K562 (cell line): ENCODE measurements around the gene ITSN1. TPM values are rescaled to one million over a fixed set of nuclear protein-coding genes. Genes with fewer than 3 reads are reported as not detected.

Experiments
- BRF1 ChIP-seq: IDR thresholded peaks from 3 replicates; pipeline ENCODE4 v1.6.1; 2011; ENCODE audit warnings: borderline replicate concordance, mild to moderate bottlenecking; ENCODE audit not compliant: insufficient read length; ENCODE audit errors: extremely low read depth
- CBFB ChIP-seq: sonication (generic); formaldehyde crosslinking; IDR thresholded peaks from 2 replicates; pipeline ENCODE4 v1.4.0; 2020; ENCODE audit warnings: mild to moderate bottlenecking, missing genetic modification reagents
- CEBPG ChIP-seq, 3 experiments: fragments of 200-800 bp in 1 of 3; sonication (Bioruptor generic) in 1 of 3; sonication (generic) in 1 of 3; formaldehyde crosslinking in 1 of 3; IDR thresholded peaks in 2 of 3; conservative IDR thresholded peaks in 1 of 3; 2 replicates each; pipeline versions ENCODE4 v1.6.1 to v1.8.0; 2016 to 2022; ENCODE audit warnings: missing compliant biosample characterization in 2 of 3, missing genetic modification characterization in 2 of 3, mild to moderate bottlenecking in 1 of 3, missing genetic modification reagents in 1 of 3
- ELF4 ChIP-seq: fragments of 450-650 bp; formaldehyde crosslinking; IDR thresholded peaks from 2 replicates; pipeline ENCODE4 v1.4.0; 2022; ENCODE audit warnings: missing genetic modification characterization
- HMGN3 ChIP-seq: IDR thresholded peaks from 2 replicates; pipeline ENCODE4 v1.6.1; 2011; ENCODE audit warnings: borderline replicate concordance, low read depth, mild to moderate bottlenecking, mixed read lengths, low read length; ENCODE audit not compliant: insufficient read length; ENCODE audit errors: extremely low read depth
- ID3 ChIP-seq, 2 experiments: fragments of 250-450 bp in 1 of 2; fragments of 450-650 bp in 1 of 2; sonication (Bioruptor Pico) in 1 of 2; IDR thresholded peaks; 2 replicates each; pipeline versions ENCODE4 v1.6.1 to v1.8.0; 2016 to 2021; ENCODE audit warnings: mild to moderate bottlenecking in 2 of 2, moderate library complexity in 2 of 2, missing compliant biosample characterization in 1 of 2, missing genetic modification characterization in 1 of 2
- ILK ChIP-seq: fragments of 450-650 bp; IDR thresholded peaks from 2 replicates; pipeline ENCODE4 v1.6.1; 2016; ENCODE audit warnings: missing genetic modification characterization, low read depth, mild to moderate bottlenecking, missing compliant biosample characterization, moderate library complexity, borderline replicate concordance
- IRF1 ChIP-seq: sonication (generic); formaldehyde crosslinking; IDR thresholded peaks from 2 replicates; pipeline ENCODE4 v1.8.0; 2022; ENCODE audit warnings: missing genetic modification reagents, mild to moderate bottlenecking, borderline replicate concordance
- IRF2 ChIP-seq: sonication (generic); formaldehyde crosslinking; IDR thresholded peaks from 2 replicates; pipeline ENCODE4 v1.8.1; 2022; ENCODE audit warnings: mild to moderate bottlenecking, missing genetic modification reagents
- KDM4B ChIP-seq, 2 experiments: fragments of 450-650 bp in 1 of 2; sonication (generic) in 1 of 2; IDR thresholded peaks; 2 replicates each; pipeline ENCODE4 v1.6.1; 2016 to 2017; ENCODE audit warnings: borderline replicate concordance in 2 of 2, antibody characterized with exemption in 1 of 2, low read depth in 1 of 2, mild to moderate bottlenecking in 1 of 2
- MAFG ChIP-seq: fragments of 450-650 bp; conservative IDR thresholded peaks from 2 replicates; pipeline ENCODE4 v1.6.1; 2016; ENCODE audit warnings: missing genetic modification characterization, missing compliant biosample characterization
- MCM2 ChIP-seq: fragments of 450-650 bp; IDR thresholded peaks from 2 replicates; pipeline ENCODE4 v1.6.1; 2017; ENCODE audit warnings: low read depth, mild to moderate bottlenecking
- NFE2 ChIP-seq: IDR thresholded peaks from 2 replicates; pipeline ENCODE4 v1.6.1; 2014; ENCODE audit warnings: antibody characterized with exemption, low read depth
- NFIC ChIP-seq: fragments of 450-650 bp; IDR thresholded peaks from 2 replicates; pipeline ENCODE4 v1.6.1; 2017; ENCODE audit warnings: mild to moderate bottlenecking, inconsistent platforms
- PRMT5 ChIP-seq: sonication (generic); formaldehyde crosslinking; IDR thresholded peaks from 2 replicates; pipeline ENCODE4 v1.5.0; 2020; ENCODE audit warnings: missing genetic modification reagents
- RCOR1 ChIP-seq, 2 experiments: IDR thresholded peaks; 2 replicates each; pipeline ENCODE4 v1.6.1; 2012; ENCODE audit warnings: low read depth in 2 of 2, low read length in 2 of 2, borderline replicate concordance in 1 of 2, improper control_type of control experiment in 1 of 2
- SIX5 ChIP-seq, 2 experiments: IDR thresholded peaks; 2 replicates each; pipeline ENCODE4 v1.6.1; 2011; ENCODE audit warnings: low read length in 2 of 2, borderline replicate concordance in 1 of 2, low read depth in 1 of 2, mild to moderate bottlenecking in 1 of 2, moderate library complexity in 1 of 2; ENCODE audit not compliant: insufficient read depth in 1 of 2
- SMARCA5 ChIP-seq: fragments of 450-650 bp; IDR thresholded peaks from 2 replicates; pipeline ENCODE4 v1.6.1; 2016
- SMARCB1 ChIP-seq: IDR thresholded peaks from 2 replicates; pipeline ENCODE4 v1.6.1; 2011; ENCODE audit warnings: improper control_type of control experiment, low read depth; ENCODE audit not compliant: insufficient read length
- STAT6 ChIP-seq: sonication (generic); formaldehyde crosslinking; IDR thresholded peaks from 2 replicates; pipeline ENCODE4 v1.8.1; 2023; ENCODE audit warnings: mild to moderate bottlenecking, missing genetic modification reagents
- U2AF2 ChIP-seq: fragments of 200-400 bp; formaldehyde crosslinking; optimal IDR thresholded peaks from 2 replicates; pipeline ENCODE3; 2017; ENCODE audit warnings: low read depth, mild to moderate bottlenecking, low read length
- ZBTB8A ChIP-seq: fragments of 450-650 bp; IDR thresholded peaks from 2 replicates; pipeline ENCODE4 v1.6.1; 2018; ENCODE audit warnings: mild to moderate bottlenecking, moderate library complexity; ENCODE audit not compliant: partially characterized antibody
- ZNF316 ChIP-seq: fragments of 450-650 bp; IDR thresholded peaks from 2 replicates; pipeline ENCODE4 v1.6.1; 2016
- ZNF75A ChIP-seq: fragments of 450-650 bp; formaldehyde crosslinking; IDR thresholded peaks from 2 replicates; pipeline ENCODE4 v1.4.0; 2020; ENCODE audit warnings: mild to moderate bottlenecking
- polyA plus RNA-seq, 8 experiments: library from polyadenylated mRNA; depleted of rRNA in 4 of 8; stranded (reverse) in 5 of 8; unstranded in 3 of 8; fragments of >200 nt; fragmentation: Nextera tagmentation in 2 of 8; fragmentation: Illumina TruSeq in 1 of 8; extraction: Ambion mirVana in 2 of 8; extraction: Trizol in 1 of 8; gene quantifications; 2 replicates each; pipeline versions ENCODE4 v1.2.1 to v1.2.3, GENCODE V29; 2011 to 2014; ENCODE audit warnings: inconsistent platforms in 1 of 8, missing spikeins in 1 of 8
- total RNA-seq, 7 experiments: library from RNA; depleted of rRNA in 6 of 7; stranded (reverse); fragments of >200 nt in 6 of 7; fragmentation: Illumina TruSeq in 2 of 7; extraction: Trizol in 2 of 7; gene quantifications; 2 replicates each; pipeline versions ENCODE4 v1.2.1 to v1.2.3, GENCODE V29; 2011 to 2021; ENCODE audit warnings: low replicate concordance in 1 of 7

Gene ITSN1
- total and polyA plus RNA-seq, 9 of the 15 experiments (the other 6 are each of a cell fraction or from before 2014, with no cell fraction given) = 1.1 to 12.6 (median 4.8) TPM

GRCh38 chr21:33761441-33762036 lies 119.2 kb downstream of the ITSN1 start (continued):
- TF ChIP-seq IRF1 (no peak), ID3 (CRISPR knock-in tag; IDR thresholded peaks at IDR 0.05) (no peak), ID3 (tag; IDR thresholded peaks at IDR 0.05) (no peak), PRMT5 (no peak), ZNF316 (peak; percentile 100), HMGN3 (no peak), SMARCB1 (no peak), BRF1 (no peak), RCOR1 (IDR thresholded peaks at IDR 0.05; ENCODE audit: borderline replicate concordance in 1 of 2, low read depth in 2 of 2, low read length in 2 of 2) (0 out of 4 replicates have a peak, but pooled peaks of 1 of the 2 experiments have one; percentile 35), ELF4 (CRISPR knock-in tag) (no peak), U2AF2 (no peak), CBFB (CRISPR knock-in tag) (no peak), ILK (tag) (no peak), CEBPG (CRISPR knock-in tag; IDR thresholded peaks at IDR 0.05) (no peak), CEBPG (tag; conservative IDR thresholded peaks at IDR 0.05 in 1 of 2, IDR thresholded peaks at IDR 0.05 in 1 of 2) (no peak), NFE2 (peak; percentile 100), ZBTB8A (no peak), SMARCA5 (no peak), KDM4B (IDR thresholded peaks at IDR 0.05; ENCODE audit: borderline replicate concordance in 2 of 2, low read depth in 1 of 2) (no peak), STAT6 (CRISPR knock-in tag) (no peak), SIX5 (IDR thresholded peaks at IDR 0.05; ENCODE audit: borderline replicate concordance in 1 of 2, insufficient read depth in 1 of 2, low read depth in 1 of 2, low read length in 2 of 2) (no peak), MAFG (tag) (peak; percentile 100), ZNF75A (CRISPR knock-in tag) (0 out of 2 replicates have a peak, but pooled peaks have one; percentile 12), NFIC (no peak), MCM2 (no peak), IRF2 (CRISPR knock-in tag) (no peak)
